GM21529 (cell line): ENCODE results near the gene REC114.
"Not testable (repeated sequence)": the region's sequence is repeated elsewhere in the genome, so short reads cannot be mapped to it uniquely, and the experiment has no call there.

Source experiments
- ATAC-seq: cut with Tn5 transposase; IDR thresholded peaks from one replicate; pipeline ENCODE4 v1.9.1; 2021; ENCODE audit not compliant: unreplicated experiment

Gene REC114

GRCh38 chr15:73522011-73522410, 79.0 kb downstream of the REC114 start:
- no peak for ATAC-seq

- no peak for ATAC-seq
These were observed 82.0 kb downstream of the REC114 start for GRCh38 chr15:73524919-73525318.

GRCh38 chr15:73527598-73527997, 84.6 kb downstream of the REC114 start:
- ATAC-seq, result no peak

DNA sequence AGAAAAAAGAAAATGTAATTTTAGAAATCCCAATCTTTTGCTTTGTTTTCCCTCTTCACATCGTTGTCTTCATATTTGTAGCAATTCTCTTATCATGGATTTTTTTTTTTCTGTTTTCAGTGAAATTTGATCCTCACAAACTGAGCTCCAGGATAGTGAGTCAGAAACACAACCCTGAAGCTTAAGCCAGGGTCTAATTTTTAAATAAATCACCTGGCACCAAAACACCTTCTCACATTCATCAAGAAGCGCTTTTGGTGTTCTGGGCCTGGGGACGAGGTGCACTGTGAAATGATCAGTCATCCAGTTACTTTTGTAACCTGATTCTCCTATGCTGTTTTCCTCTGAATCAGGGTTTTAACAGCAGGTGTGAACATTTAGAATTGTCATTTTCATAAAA, 87.7 kb downstream of the REC114 start:
- ATAC-seq, result no peak

DNA sequence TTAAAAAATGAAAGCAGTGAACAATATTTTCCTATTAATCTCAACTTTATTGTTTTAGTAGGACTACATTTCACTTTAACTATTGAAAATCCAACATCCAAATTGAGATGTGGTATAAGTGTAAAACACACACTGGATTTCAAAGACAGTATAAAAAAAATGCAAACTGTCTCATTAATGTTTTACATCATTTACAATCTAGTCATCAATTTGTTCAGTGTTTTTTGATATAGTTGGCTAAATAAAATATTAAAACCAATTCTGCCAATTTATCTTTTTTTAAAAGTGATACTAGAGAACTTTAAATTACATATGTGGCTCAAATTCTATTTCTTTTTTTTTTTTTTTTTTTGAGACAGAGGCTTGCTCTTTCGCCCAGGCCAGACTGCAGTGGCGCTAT, 95.2 kb downstream of the REC114 start:
- no peak for ATAC-seq

DNA sequence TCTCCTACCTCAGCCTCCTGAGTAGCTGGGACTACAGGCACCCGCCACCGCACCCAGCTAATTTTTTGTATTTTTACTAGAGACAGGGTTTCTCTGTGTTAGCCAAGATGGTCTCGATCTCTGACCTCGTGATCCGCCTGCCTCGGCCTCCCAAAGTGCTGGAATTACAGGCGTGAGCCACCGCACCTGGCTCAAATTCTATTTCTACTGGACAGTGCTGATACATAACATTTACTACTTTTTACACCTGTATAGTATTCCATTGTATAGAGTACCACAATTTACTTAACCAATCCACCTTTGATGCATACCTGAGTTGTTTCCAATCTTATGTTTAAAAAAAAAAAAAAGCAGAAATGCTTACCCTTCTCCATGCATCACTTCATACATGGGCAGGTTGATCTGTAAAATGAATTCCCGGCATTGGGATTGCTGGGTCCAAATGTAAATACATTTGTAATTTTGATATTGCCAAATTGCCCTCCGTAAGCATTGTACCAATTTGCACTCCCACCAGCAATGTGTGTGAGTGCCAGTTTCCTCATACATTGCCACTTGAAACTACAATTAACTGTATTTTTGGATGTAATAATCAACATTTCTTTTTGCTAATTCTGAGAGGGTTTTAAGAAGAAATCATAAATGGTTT, 95.7 kb downstream of the REC114 start:
- no peak for ATAC-seq

GRCh38 chr15:73539212-73540128, 96.5 kb downstream of the REC114 start:
- ATAC-seq, result no peak

GRCh38 chr15:73540161-73540560, 97.2 kb downstream of the REC114 start:
- no peak for ATAC-seq

DNA sequence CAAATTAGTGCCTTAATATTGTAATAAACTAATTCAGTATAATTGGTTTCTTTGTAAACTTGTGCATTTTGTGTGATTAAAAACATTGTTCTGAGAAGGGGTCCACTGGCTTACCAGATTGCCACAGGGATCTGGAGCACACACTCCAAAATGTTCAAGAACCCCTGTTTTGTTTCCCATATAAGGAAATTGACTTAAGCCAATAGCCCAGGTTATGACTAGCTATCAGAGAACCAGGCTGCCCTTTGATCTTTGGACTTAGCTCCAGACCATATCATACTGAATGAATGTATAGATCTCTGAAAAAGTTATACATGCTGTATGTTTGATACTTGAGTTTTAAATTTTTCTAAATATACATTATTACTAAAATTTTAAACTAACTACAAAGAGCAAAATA, 98.5 kb downstream of the REC114 start:
- ATAC-seq, result no peak

DNA sequence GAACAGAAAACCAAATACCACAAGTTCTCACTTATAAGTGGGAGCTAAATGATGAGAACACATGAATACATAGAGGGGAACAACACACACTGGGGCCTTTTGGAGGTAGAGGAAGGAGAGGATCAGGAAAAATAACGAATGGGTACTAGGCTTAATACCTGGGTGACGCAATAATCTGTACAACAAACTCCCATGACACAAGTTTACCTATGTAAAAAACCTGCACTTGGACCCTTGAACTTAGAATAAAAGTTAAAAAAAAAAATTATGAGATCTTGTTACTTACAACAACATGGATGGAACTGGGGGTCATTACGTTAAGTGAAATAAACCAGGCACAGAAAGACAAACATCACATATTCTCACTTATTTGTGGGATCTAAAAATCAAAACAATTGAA, 106.0 kb downstream of the REC114 start:
- not testable (repeated sequence) for ATAC-seq

DNA sequence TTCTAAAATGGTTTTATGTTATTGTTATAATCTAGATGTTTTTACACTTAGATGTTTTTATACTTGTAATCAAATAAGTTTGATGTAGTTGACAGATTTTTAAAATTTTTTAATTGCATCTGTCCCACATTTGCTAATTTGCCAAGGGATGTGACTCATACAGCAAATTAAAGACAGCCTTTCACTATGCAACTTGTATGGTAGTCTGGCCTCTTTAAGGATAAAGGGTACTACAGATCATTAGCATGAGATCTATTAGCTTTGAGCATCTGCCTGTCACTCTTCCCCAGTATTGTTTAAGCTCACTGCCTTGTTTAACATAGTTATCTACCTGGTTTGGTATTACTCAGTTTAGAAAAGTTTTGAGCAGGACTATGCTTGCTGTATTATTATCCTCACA, 107.2 kb downstream of the REC114 start:
- no peak for ATAC-seq

- ATAC-seq, result no peak
These were observed 112.1 kb downstream of the REC114 start for GRCh38 chr15:73555080-73555479.

- ATAC-seq, result no peak
These were observed 115.6 kb downstream of the REC114 start for GRCh38 chr15:73558529-73558928.

- no peak for ATAC-seq
These were observed 117.6 kb downstream of the REC114 start for GRCh38 chr15:73560501-73561117.

DNA sequence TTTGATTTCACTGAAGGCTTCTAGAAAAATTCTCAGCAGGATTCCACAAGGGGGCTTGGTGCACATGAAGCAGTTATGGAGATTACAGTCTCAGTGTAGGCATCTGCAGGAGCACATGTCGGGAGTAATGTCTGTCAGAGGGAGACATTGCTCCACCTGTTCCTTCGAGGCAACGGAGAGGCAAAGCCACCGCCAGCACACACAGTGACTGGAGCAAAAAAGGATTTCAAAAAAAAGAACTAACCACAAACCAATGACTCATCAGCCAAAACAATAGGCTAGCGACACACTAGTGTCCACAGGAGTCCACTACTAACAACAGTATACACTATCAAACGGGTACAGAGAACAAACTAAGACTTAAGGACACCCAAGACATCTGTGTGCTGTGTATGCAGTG, 121.3 kb downstream of the REC114 start:
- no peak for ATAC-seq

DNA sequence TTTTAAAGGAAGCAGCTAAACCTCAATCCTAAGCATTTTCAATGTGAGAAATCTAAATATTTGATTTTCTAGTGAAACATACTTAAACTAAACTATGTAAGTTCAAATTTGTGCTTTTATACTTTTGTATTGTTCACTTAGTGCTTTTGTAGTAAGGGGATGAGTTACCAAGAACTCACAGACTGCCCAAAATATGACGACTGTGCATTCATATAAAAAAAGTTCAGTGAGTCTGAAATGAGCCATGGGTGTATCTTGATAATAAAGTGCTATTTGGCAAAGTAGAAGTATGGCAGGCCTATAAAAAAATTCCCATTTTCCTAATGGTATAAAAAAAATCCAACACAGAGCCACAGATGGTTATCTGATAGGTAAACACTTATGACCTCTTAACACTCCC, 124.1 kb downstream of the REC114 start:
- no peak for ATAC-seq

GRCh38 chr15:73568564-73569280, 125.8 kb downstream of the REC114 start:
- ATAC-seq, result no peak

DNA sequence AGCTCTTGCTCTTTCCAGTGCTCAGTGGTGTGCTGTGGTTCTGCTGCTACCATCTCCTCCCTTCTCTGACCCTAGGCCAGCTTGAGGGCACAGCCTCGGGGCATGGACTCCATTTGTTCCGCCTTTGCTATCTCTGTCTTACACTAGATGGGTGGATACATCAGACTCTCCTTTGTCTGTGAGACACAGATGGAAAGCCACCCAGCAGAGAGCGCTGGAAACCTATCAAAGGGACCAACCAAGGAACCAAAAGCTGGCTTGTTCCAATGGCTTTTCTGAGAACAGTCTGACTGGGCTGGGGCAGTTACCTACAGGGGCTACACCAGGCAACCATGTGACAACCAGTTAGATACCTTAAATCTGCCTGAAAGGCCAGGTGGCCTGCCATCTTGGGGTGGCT, 126.4 kb downstream of the REC114 start:
- ATAC-seq, result no peak

GRCh38 chr15:73570355-73571032, 127.5 kb downstream of the REC114 start:
- no peak for ATAC-seq

DNA sequence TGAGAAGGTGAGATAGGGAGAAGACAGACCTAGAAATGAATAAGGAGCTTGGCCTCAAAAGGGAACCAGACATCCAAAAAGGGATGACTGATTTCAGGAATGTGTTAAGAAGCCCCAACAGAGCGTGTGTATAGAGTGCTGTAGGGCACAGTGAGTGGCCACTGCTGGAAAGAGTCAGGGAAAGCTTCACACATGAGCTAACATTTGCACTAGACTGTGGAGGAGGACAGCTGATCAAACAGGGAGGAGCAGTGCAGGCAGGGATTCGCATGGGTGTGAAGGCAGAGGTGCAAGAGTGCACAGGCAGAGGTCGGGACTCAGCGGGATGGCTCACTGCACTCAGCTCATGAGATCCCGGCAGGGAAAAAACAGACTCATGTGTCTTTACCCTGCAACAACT, 128.4 kb downstream of the REC114 start:
- no peak for ATAC-seq

GRCh38 chr15:73572296-73572695, 129.3 kb downstream of the REC114 start:
- ATAC-seq, result no peak
